WERI-Rb-1 (cell line): Measurements from ENCODE around the gene PRPF4.
A peak's percentile ranks its signal among the peaks of the same experiment; 100 is the strongest.

Experiments used
- DNase-seq: peaks from one replicate; pipeline ENCODE4 v3.0.0-alpha.2; 2020
- H3K27ac ChIP-seq: fragments of 250-450 bp; sonication (Bioruptor Pico); 2 replicates; pipeline ENCODE4 v1.5.1; 2020; ENCODE audit warnings: mild to moderate bottlenecking, moderate library complexity
- H3K27me3 ChIP-seq: fragments of 250-450 bp; sonication (Bioruptor Pico); 2 replicates; pipeline ENCODE4 v1.5.1; 2021; ENCODE audit warnings: mild to moderate bottlenecking, low read depth, moderate library complexity; ENCODE audit not compliant: insufficient read depth, severe bottlenecking
- H3K36me3 ChIP-seq: fragments of 250-450 bp; sonication (Bioruptor Pico); 2 replicates; pipeline ENCODE4 v1.5.1; 2020; ENCODE audit warnings: mild to moderate bottlenecking, moderate library complexity
- H3K4me3 ChIP-seq: 2 replicates; pipeline ENCODE4 v1.5.1; 2011; ENCODE audit warnings: low read depth, mild to moderate bottlenecking, control low read depth, low read length
- H3K9me3 ChIP-seq: fragments of 250-450 bp; sonication (Bioruptor Pico); 2 replicates; pipeline ENCODE4 v1.5.1; 2021; ENCODE audit warnings: mild to moderate bottlenecking, moderate library complexity; ENCODE audit not compliant: severe bottlenecking
- CTCF ChIP-seq: IDR thresholded peaks from 2 replicates; pipeline ENCODE4 v1.5.1; 2011; ENCODE audit warnings: low read depth, mild to moderate bottlenecking, control low read depth, inconsistent platforms, low read length

The PRPF4 gene

DNA sequence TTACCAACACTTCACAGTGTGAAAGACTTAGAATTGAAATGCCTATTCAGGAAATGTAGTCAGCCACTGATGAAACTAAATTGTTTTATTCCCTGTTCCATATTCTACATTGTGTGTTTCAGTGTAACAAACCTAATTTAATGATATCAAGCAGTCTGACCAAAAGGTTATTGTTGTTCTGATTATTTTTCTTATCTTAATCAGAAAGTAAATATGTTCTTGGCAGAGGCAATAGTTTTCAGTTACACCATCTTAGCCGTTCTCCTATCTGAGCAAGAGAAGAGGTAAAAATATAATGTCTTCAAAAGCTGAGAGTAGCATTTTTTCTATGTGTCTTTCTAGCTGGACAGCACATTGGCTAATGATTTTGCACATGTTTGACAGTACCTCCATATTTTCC lies 17.2 kb upstream of the PRPF4 start:
- Histone ChIP-seq H3K4me3 (no peak overlapping the region), H3K27ac (no peak overlapping the region), H3K27me3 (no peaks in the 10 kb centered on the region), H3K9me3 (no peaks in the 10 kb centered on the region), H3K36me3 (peaks cover 33% of the 10 kb centered on the region)
- no peak for DNase-seq
- TF ChIP-seq CTCF: no peak

- Histone ChIP-seq H3K27me3 (no peaks in the 10 kb centered on the region), H3K9me3 (no peaks in the 10 kb centered on the region), H3K4me3 (no peak overlapping the region), H3K27ac (no peak overlapping the region), H3K36me3 (peaks cover 36% of the 10 kb centered on the region)
- no peak for DNase-seq
- no peak for TF ChIP-seq CTCF
Measured at GRCh38 chr9:113261917-113262671, 13.4 kb upstream of the PRPF4 start.

DNA sequence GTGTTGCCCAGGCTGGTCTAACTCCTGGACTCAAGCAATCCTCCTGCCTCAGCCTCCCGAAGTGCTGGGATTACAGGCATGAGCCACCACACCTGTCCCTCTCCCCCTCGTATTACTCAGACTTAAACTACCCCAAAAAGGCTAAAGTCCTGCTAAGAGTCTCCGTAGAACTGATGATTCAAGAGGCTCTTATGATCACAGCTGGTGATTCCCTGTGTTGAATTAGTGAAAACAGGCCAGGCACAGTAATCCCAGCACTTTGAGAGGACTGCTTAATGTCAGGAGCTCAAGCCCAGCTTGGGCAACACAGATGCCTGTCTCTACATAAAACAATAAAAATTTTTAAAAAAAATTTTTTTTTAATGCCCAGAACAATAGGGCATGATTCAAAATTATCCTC lies 9.3 kb upstream of the PRPF4 start:
- no peak overlapping the region; the same call in 1 of the 2 replicates for H3K27ac ChIP-seq
- no peaks in the 10 kb centered on the region for H3K9me3 ChIP-seq
- no peak for TF ChIP-seq CTCF
- DNase-seq: peak; percentile 54
- no peaks in the 10 kb centered on the region for H3K27me3 ChIP-seq
- no peak overlapping the region for H3K4me3 ChIP-seq
- peaks cover 40% of the 10 kb centered on the region for H3K36me3 ChIP-seq

DNA sequence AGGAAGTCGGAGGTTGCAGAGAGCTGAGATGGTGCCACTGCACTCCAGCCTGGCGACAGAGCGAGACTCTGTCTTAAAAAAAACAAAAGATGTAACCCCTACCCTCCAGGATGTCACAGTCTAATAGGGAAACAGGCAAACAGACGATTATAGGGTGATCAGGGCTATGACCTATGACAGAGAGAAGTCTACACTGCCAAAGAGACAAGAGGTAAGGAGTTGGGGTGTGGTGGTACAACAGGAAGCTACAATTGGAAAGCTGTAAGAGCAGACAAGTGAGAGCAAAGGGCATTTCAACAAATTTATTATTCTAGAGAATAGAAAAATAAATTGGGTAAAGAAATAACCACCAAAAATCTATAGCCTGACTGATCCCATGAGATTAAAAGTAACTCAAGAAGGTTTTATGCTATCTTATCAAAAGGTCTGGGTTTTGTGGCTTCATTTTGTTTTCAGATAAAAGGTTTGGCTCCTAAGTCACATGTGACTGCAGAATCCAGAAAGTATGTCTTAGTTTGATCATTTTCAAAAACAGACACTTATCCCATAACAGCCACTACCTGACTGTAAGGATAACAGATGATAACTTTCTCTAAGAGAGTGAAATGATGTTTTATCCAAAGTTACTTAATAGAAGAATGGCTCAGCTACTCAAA lies 7.4 kb upstream of the PRPF4 start:
- no peak overlapping the region for H3K27ac ChIP-seq
- H3K4me3 ChIP-seq: no peak overlapping the region
- TF ChIP-seq CTCF: no peak
- H3K36me3 ChIP-seq: peaks cover 57% of the 10 kb centered on the region
- DNase-seq: no peak
- H3K27me3 ChIP-seq: no peaks in the 10 kb centered on the region
- H3K9me3 ChIP-seq: no peaks in the 10 kb centered on the region

- Histone ChIP-seq H3K36me3 (peaks cover 60% of the 10 kb centered on the region), H3K27me3 (no peaks in the 10 kb centered on the region), H3K9me3 (no peaks in the 10 kb centered on the region), H3K27ac (no peak overlapping the region), H3K4me3 (no peak overlapping the region)
- no peak for TF ChIP-seq CTCF
- DNase-seq: no peak
Measured at GRCh38 chr9:113269355-113269754, 6.1 kb upstream of the PRPF4 start.
